Measurements from ENCODE around the gene GP9.

Gene GP9

GRCh38 chr3:129050556-129051295 lies 9.9 kb upstream of the GP9 start:
- Histone ChIP-seq H3K4me1 (ENCODE audit: insufficient read depth, low read length) (no peaks in the 10 kb centered on the region), H3K36me3 (ENCODE audit: insufficient read depth, low read length) (no peaks in the 10 kb centered on the region), H3K9ac (ENCODE audit: low read depth, low read length) (no peak overlapping the region), H3K9me3 (ENCODE audit: control insufficient read depth, insufficient read depth, low read length) (no peaks in the 10 kb centered on the region)

GRCh38 chr3:129051871-129052340 lies 8.7 kb upstream of the GP9 start:
- H3K9me3 ChIP-seq (ENCODE audit: control insufficient read depth, insufficient read depth, low read length), result no peaks in the 10 kb centered on the region
- no peaks in the 10 kb centered on the region for H3K4me1 ChIP-seq (ENCODE audit: insufficient read depth, low read length)
- H3K9ac ChIP-seq (ENCODE audit: low read depth, low read length), result no peak overlapping the region
- H3K36me3 ChIP-seq (ENCODE audit: insufficient read depth, low read length), result no peaks in the 10 kb centered on the region

DNA sequence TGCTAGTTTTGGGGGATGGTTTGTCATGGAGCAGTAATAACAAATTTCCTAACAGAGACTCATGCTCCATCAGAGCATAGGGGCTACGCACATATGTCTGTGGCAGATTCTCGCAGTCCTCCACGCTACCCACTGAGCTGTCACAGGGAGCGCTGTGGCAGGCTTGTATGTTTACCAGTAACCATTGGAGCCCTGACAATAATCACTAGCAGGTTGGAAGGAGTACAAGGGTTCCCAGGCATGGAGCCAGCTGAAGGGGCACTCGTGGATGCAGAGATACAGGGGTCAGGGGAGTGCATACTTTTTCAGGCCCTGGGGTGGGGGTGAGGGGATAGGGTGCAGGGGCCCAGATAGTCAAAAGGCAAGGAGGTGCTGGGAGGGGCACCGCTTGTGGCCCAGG lies 7.9 kb upstream of the GP9 start:
- no peak overlapping the region for H3K9ac ChIP-seq (ENCODE audit: low read depth, low read length)
- no peaks in the 10 kb centered on the region for H3K9me3 ChIP-seq (ENCODE audit: control insufficient read depth, insufficient read depth, low read length)
- no peaks in the 10 kb centered on the region for H3K4me1 ChIP-seq (ENCODE audit: insufficient read depth, low read length)
- no peaks in the 10 kb centered on the region for H3K36me3 ChIP-seq (ENCODE audit: insufficient read depth, low read length)

DNA sequence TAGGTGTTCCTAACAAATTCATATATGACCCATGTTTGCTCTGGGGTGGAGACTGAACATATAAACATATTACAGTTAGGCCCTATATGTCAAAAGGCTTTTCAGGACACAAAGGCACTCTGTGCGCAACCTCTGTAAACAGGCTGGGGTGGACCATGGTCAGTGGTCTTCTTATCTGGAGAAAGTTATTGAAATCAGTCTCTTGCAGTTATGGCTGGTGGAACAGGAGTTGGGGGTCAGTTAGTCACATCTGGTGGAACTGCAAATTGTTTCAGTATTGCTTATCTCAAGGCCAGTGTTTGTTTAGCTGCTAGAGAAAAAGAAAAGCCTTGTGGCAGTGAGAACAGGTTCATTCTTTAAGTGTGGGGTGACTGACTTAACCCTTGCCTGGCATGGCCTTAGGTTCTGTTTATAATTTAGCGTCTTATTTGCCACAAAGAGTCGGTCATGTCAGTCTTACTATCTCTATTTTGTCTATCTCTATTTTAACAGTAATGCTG lies 5.9 kb upstream of the GP9 start:
- Histone ChIP-seq H3K9me3 (ENCODE audit: control insufficient read depth, insufficient read depth, low read length) (no peaks in the 10 kb centered on the region), H3K36me3 (ENCODE audit: insufficient read depth, low read length) (no peaks in the 10 kb centered on the region), H3K9ac (ENCODE audit: low read depth, low read length) (no peak overlapping the region), H3K4me1 (ENCODE audit: insufficient read depth, low read length) (no peaks in the 10 kb centered on the region; the same call in 1 of the 2 replicates)

- H3K4me1 ChIP-seq (ENCODE audit: insufficient read depth, low read length), result no peaks in the 10 kb centered on the region; the same call in 1 of the 2 replicates
Observed at GRCh38 chr3:129056451-129057173, 4.0 kb upstream of the GP9 start.

DNA sequence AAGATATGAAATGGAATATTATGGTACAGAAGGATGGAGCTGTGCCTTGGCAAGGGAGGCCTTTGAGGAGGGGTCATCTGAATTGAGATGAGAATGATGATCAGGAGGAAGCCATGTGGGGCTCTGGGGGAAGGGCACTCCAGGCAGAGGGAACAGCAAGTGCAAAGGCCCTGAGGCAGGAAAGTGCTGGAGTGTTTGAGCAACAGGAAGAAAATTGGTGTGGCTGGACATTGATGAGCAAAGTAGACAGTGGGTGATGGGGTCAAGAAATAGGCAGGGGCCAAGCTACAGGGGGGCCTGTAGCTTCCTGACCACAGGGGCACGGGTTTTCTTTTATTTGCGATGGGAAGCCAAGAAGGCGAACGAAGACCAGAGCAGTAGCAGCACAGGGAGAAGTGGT lies 3.3 kb upstream of the GP9 start:
- Histone ChIP-seq H3K36me3 (ENCODE audit: insufficient read depth, low read length) (no peaks in the 10 kb centered on the region), H3K9ac (ENCODE audit: low read depth, low read length) (no peak overlapping the region), H3K4me1 (ENCODE audit: insufficient read depth, low read length) (no peaks in the 10 kb centered on the region; the same call in 1 of the 2 replicates), H3K9me3 (ENCODE audit: control insufficient read depth, insufficient read depth, low read length) (no peaks in the 10 kb centered on the region)

More at GRCh38 chr3:129056451-129057173, 4.0 kb upstream of the GP9 start:
- Histone ChIP-seq H3K36me3 (ENCODE audit: insufficient read depth, low read length) (no peaks in the 10 kb centered on the region), H3K9ac (ENCODE audit: low read depth, low read length) (no peak overlapping the region), H3K9me3 (ENCODE audit: control insufficient read depth, insufficient read depth, low read length) (no peaks in the 10 kb centered on the region)

GRCh38 chr3:129058441-129059200 lies 2.0 kb upstream of the GP9 start:
- no peaks in the 10 kb centered on the region for H3K9me3 ChIP-seq (ENCODE audit: control insufficient read depth, insufficient read depth, low read length)
- H3K9ac ChIP-seq (ENCODE audit: low read depth, low read length), result no peak overlapping the region
- no peaks in the 10 kb centered on the region; the same call in 1 of the 2 replicates for H3K4me1 ChIP-seq (ENCODE audit: insufficient read depth, low read length)
- H3K36me3 ChIP-seq (ENCODE audit: insufficient read depth, low read length), result no peaks in the 10 kb centered on the region

GRCh38 chr3:129059311-129059958 lies 1.1 kb upstream of the GP9 start:
- Histone ChIP-seq H3K4me1 (ENCODE audit: insufficient read depth, low read length) (no peaks in the 10 kb centered on the region; the same call in 1 of the 2 replicates), H3K36me3 (ENCODE audit: insufficient read depth, low read length) (no peaks in the 10 kb centered on the region), H3K9me3 (ENCODE audit: control insufficient read depth, insufficient read depth, low read length) (no peaks in the 10 kb centered on the region), H3K9ac (ENCODE audit: low read depth, low read length) (no peak overlapping the region)

GRCh38 chr3:129061023-129061887 lies 676 bp downstream of the GP9 start:
- no peaks in the 10 kb centered on the region; the same call in 1 of the 2 replicates for H3K4me1 ChIP-seq (ENCODE audit: insufficient read depth, low read length)
- H3K9ac ChIP-seq (ENCODE audit: low read depth, low read length), result no peak overlapping the region
- no peaks in the 10 kb centered on the region for H3K9me3 ChIP-seq (ENCODE audit: control insufficient read depth, insufficient read depth, low read length)
- H3K36me3 ChIP-seq (ENCODE audit: insufficient read depth, low read length), result no peaks in the 10 kb centered on the region

GRCh38 chr3:129061888-129062834 lies 1.6 kb downstream of the GP9 start:
- Histone ChIP-seq H3K36me3 (ENCODE audit: insufficient read depth, low read length) (no peaks in the 10 kb centered on the region), H3K9ac (ENCODE audit: low read depth, low read length) (no peak overlapping the region), H3K4me1 (ENCODE audit: insufficient read depth, low read length) (no peaks in the 10 kb centered on the region; the same call in 1 of the 2 replicates), H3K9me3 (ENCODE audit: control insufficient read depth, insufficient read depth, low read length) (no peaks in the 10 kb centered on the region)

DNA sequence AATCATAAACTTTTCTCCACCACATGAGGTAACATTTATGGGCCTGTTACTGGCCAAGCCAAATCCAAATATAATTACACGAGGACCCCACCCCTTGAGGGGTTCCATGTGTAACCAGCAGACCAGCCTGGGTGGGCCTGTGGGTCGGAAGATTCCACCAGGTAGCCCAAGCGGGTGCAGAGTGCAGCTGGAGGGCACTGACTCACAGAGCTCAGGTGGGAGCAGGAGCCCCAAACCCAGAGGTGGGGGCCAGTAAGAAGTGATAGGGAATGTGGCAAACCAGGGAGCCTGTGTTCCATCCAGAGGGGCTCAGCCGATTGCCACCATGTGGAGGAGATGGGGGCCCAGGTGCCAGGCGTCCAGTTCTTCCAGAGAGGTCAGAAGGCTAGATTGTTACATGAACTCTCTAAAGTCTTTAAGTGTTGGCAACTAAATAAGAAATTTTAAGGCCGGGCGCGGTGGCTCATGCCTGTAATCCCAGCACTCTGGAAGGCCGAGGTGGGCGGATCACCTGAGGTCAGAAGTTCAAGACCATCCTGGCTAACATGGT lies 2.6 kb downstream of the GP9 start:
- H3K4me1 ChIP-seq (ENCODE audit: insufficient read depth, low read length), result no peaks in the 10 kb centered on the region; the same call in 1 of the 2 replicates

GRCh38 chr3:129063841-129064482 lies 3.4 kb downstream of the GP9 start:
- Histone ChIP-seq H3K4me1 (ENCODE audit: insufficient read depth, low read length) (no peaks in the 10 kb centered on the region), H3K9me3 (ENCODE audit: control insufficient read depth, insufficient read depth, low read length) (no peaks in the 10 kb centered on the region), H3K9ac (ENCODE audit: low read depth, low read length) (no peak overlapping the region)

More for the DNA sequence above, 2.6 kb downstream of the GP9 start:
- Histone ChIP-seq H3K9ac (ENCODE audit: low read depth, low read length) (no peak overlapping the region), H3K36me3 (ENCODE audit: insufficient read depth, low read length) (no peaks in the 10 kb centered on the region), H3K9me3 (ENCODE audit: control insufficient read depth, insufficient read depth, low read length) (no peaks in the 10 kb centered on the region)

More at GRCh38 chr3:129063841-129064482, 3.4 kb downstream of the GP9 start:
- no peaks in the 10 kb centered on the region for H3K36me3 ChIP-seq (ENCODE audit: insufficient read depth, low read length)
